Naive thymus-derived CD4-positive, alpha-beta T cell (primary cell): Measurements from ENCODE around the gene ATOH8. TPM values are rescaled to one million over a fixed set of nuclear protein-coding genes. Genes with fewer than 3 reads are reported as not detected.

Source experiments
- ATAC-seq: fragments of 150-1000 bp; cut with Tn5 transposase; 2 replicates; pipeline ENCODE4 v1.10.0; 2021; ENCODE audit warnings: mild to moderate bottlenecking, moderate library complexity
- CTCF ChIA-PET: fragments of 350-600 bp; sonication (Branson Sonifier 250); formaldehyde crosslinking; loops from one replicate; lab custom pipeline; 2021; ENCODE audit warnings: antibody characterized with exemption; lab: Charles Lee
- POLR2A ChIA-PET: fragments of 350-600 bp; sonication (Branson Sonifier 250); formaldehyde crosslinking; loops from one replicate; lab custom pipeline; 2021; ENCODE audit warnings: antibody characterized with exemption, inconsistent platforms; lab: Charles Lee
- DNase-seq, 9 donors: peaks; one replicate each; pipeline versions ENCODE4 v3.0.0 to v3.0.0-alpha.2; 2020 to 2022; ENCODE audit warnings: mixed read lengths in 1 of 9
- H3K27ac ChIP-seq: one replicate; pipeline ENCODE4 v1.7.0; 2013; ENCODE audit warnings: mild to moderate bottlenecking, low read depth, low read length, moderate library complexity
- H3K27me3 ChIP-seq, 2 donors: one replicate each; pipeline ENCODE4 v1.7.0; 2013; ENCODE audit warnings: low read length in 2 of 2, mild to moderate bottlenecking in 2 of 2, moderate library complexity in 2 of 2; ENCODE audit not compliant: control insufficient read depth in 2 of 2, insufficient read depth in 2 of 2
- H3K36me3 ChIP-seq, 3 experiments: 1 replicate in 2 of 3; 2 replicates in 1 of 3; pipeline ENCODE4 v1.7.0; 2013; ENCODE audit warnings: low read length in 3 of 3, mild to moderate bottlenecking in 3 of 3, moderate library complexity in 1 of 3; ENCODE audit not compliant: insufficient read depth in 3 of 3, control insufficient read depth in 2 of 3
- H3K4me1 ChIP-seq, 2 donors: one replicate each; pipeline ENCODE4 v1.7.0; 2013; ENCODE audit warnings: low read length in 2 of 2, mild to moderate bottlenecking in 2 of 2, moderate library complexity in 1 of 2; ENCODE audit not compliant: control insufficient read depth in 2 of 2, insufficient read depth in 2 of 2
- H3K4me3 ChIP-seq: 2 replicates; pipeline ENCODE4 v1.7.0; 2013; ENCODE audit warnings: mild to moderate bottlenecking, low read length
- H3K9me3 ChIP-seq, 3 experiments: 1 replicate in 2 of 3; 2 replicates in 1 of 3; pipeline ENCODE4 v1.7.0; 2013; ENCODE audit warnings: low read length in 3 of 3; ENCODE audit not compliant: control insufficient read depth in 2 of 3
- H3K27ac Mint-ChIP-seq, 9 donors: one replicate each; pipeline ENCODE4 v1.8.0; 2020 to 2022; ENCODE audit warnings: mixed read lengths in 9 of 9, mild to moderate bottlenecking in 8 of 9, moderate library complexity in 5 of 9, inconsistent platforms in 2 of 9
- H3K27me3 Mint-ChIP-seq, 5 donors: one replicate each; pipeline ENCODE4 v1.8.0; 2021 to 2022; ENCODE audit warnings: mixed read lengths in 5 of 5, mild to moderate bottlenecking in 1 of 5
- H3K36me3 Mint-ChIP-seq, 5 donors: one replicate each; pipeline ENCODE4 v1.8.0; 2020 to 2022; ENCODE audit warnings: mixed read lengths in 5 of 5, mild to moderate bottlenecking in 3 of 5, inconsistent platforms in 1 of 5
- H3K4me1 Mint-ChIP-seq, 7 donors: one replicate each; pipeline ENCODE4 v1.8.0; 2020 to 2022; ENCODE audit warnings: mixed read lengths in 7 of 7, mild to moderate bottlenecking in 3 of 7, inconsistent platforms in 1 of 7
- H3K4me3 Mint-ChIP-seq, 10 donors: one replicate each; pipeline ENCODE4 v1.8.0; 2020 to 2022; ENCODE audit warnings: mild to moderate bottlenecking in 10 of 10, mixed read lengths in 10 of 10, moderate library complexity in 6 of 10, inconsistent platforms in 2 of 10
- H3K9me3 Mint-ChIP-seq, 11 donors: one replicate each; pipeline ENCODE4 v1.8.0; 2020 to 2022; ENCODE audit warnings: mixed read lengths in 11 of 11, mild to moderate bottlenecking in 4 of 11, inconsistent platforms in 1 of 11, moderate library complexity in 1 of 11
- intact Hi-C, 2 donors: fragments of 100-400 bp; cut with micrococcal nuclease; formaldehyde crosslinking; loops; one replicate each; pipeline ENCODE4 v1.15.1; 2023
- polyA plus RNA-seq, 2 donors: library from polyadenylated mRNA; unstranded; fragments of 300-500 nt; fragmentation: Illumina TruSeq; gene quantifications; one replicate each; pipeline ENCODE4 v1.2.3, GENCODE V29; 2021
- total RNA-seq, 6 experiments: library from RNA in 5 of 6; stranded (reverse) in 5 of 6; gene quantifications; 1 replicate in 5 of 6; 2 replicates in 1 of 6; pipeline ENCODE4 v1.2.3 and lab custom pipeline; 2021 to 2026

Gene ATOH8
- total and polyA plus RNA-seq, 7 experiments from 2014 or later, result 0.42 to 0.73 TPM; not detected in 5

DNA sequence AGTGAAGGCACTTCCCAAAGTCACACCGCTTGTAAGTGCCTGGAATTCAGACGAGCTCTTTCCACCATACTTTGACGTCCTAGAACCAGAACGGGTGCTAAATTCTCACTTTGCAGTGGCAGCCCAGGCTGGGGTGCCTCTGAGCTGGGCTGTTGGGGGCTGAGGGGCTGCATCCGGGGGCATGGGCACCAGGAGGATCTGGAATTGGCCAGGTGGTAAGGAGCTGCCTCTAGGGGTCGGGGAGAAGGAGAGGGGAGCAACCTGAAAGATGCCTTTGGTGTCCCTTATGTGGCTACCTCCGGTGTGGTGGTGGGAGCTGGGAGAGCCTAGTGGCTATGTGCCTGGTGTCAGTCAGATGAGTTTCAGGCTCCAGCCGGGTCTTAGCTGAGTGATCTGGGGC, 7.1 kb downstream of the ATOH8 start:
- no peak overlapping the region for H3K4me3 ChIP-seq
- intact Hi-C loops, result no loop called here
- ChIA-PET CTCF (no interaction called here), POLR2A (no interaction called here)
- H3K9me3 ChIP-seq, result no peaks in the 10 kb centered on the region
- ATAC-seq (no peak), DNase-seq (no peak)
- no peaks in the 10 kb centered on the region for H3K4me1 ChIP-seq
- Mint-ChIP-seq H3K9me3 (peaks cover 0 to 2% (median 0%) of the 10 kb centered on the region in 11 donors), H3K4me3 (peak overlapping the region in 1 of 10 donors; percentile 25), H3K27me3 (peaks cover 39 to 47% (median 47%) of the 10 kb centered on the region in 5 donors), H3K4me1 (peaks cover 0 to 7% (median under 1%) of the 10 kb centered on the region in 7 donors), H3K27ac (no peak overlapping the region), H3K36me3 (no peaks in the 10 kb centered on the region)
- peaks cover 0 to 7% of the 10 kb centered on the region in 2 donors for H3K27me3 ChIP-seq
- H3K36me3 ChIP-seq, result no peaks in the 10 kb centered on the region
- H3K27ac ChIP-seq, result no peak overlapping the region

DNA sequence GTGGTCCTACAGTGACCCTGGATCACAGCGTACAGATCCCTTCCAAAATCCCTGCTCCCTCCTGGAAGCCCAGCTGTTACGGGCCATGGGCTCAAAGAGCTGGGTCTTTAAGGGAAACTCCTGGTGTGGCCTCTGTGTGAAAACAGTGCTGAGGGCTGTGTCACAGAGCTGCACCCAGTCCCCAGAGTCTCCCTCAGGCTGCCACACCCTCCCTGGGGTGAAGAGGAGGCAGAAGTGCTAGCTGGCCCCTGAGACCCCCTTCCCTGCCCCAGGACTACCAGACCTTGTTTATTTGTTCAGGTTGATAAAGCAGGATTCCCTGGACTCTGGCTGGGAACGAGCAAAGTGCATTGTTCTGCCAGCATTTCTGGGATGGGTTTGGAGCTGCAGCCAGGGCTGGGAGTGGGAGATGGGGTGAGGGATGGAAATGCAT, 7.7 kb downstream of the ATOH8 start:
- Histone ChIP-seq H3K9me3 (no peaks in the 10 kb centered on the region), H3K36me3 (no peaks in the 10 kb centered on the region), H3K27me3 (peaks cover 0 to 5% of the 10 kb centered on the region in 2 donors), H3K4me3 (no peak overlapping the region), H3K4me1 (no peaks in the 10 kb centered on the region), H3K27ac (no peak overlapping the region)
- DNase-seq, result no peak
- H3K27me3 Mint-ChIP-seq, result peaks cover 40 to 50% (median 47%) of the 10 kb centered on the region in 5 donors
- H3K4me1 Mint-ChIP-seq, result peaks cover 0 to 4% (median 0%) of the 10 kb centered on the region in 7 donors
- POLR2A ChIA-PET, result no interaction called here
- ATAC-seq, result no peak
- H3K9me3 Mint-ChIP-seq, result peaks cover 0 to 2% (median 0%) of the 10 kb centered on the region in 11 donors
- H3K4me3 Mint-ChIP-seq, result no peak overlapping the region
- intact Hi-C loops, result no loop called here
- no peaks in the 10 kb centered on the region for H3K36me3 Mint-ChIP-seq
- H3K27ac Mint-ChIP-seq, result no peak overlapping the region
- CTCF ChIA-PET, result no interaction called here

DNA sequence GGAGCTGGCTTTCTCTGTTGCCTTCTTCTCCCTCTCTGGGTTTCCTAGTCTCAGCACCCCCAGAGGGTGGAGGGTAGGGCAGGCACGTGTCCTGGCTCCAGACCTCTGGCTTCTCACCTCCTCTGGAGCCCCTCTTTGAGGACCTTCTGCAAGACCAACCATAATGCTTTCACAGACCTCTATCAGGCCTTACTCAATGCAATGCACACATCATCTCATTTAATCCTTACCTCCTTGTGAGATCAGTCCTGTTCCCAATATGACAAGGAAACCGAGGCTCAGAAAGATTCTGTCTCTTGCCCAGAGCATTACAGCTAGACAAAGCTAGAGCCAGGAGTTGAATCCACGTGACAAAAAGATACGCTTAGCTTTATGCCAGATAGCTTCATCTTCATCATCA, 8.2 kb downstream of the ATOH8 start:
- DNase-seq, result no peak
- H3K36me3 ChIP-seq, result no peaks in the 10 kb centered on the region
- Mint-ChIP-seq H3K27me3 (peaks cover 39 to 50% (median 47%) of the 10 kb centered on the region in 5 donors), H3K36me3 (no peaks in the 10 kb centered on the region), H3K4me1 (peaks cover 0 to 4% (median 0%) of the 10 kb centered on the region in 7 donors), H3K4me3 (no peak overlapping the region), H3K27ac (no peak overlapping the region), H3K9me3 (peaks cover 0 to 2% (median 0%) of the 10 kb centered on the region in 11 donors)
- ChIA-PET POLR2A (no interaction called here), CTCF (no interaction called here)
- no peaks in the 10 kb centered on the region for H3K9me3 ChIP-seq
- no peaks in the 10 kb centered on the region for H3K4me1 ChIP-seq
- H3K27ac ChIP-seq, result no peak overlapping the region
- intact Hi-C loops, result no loop called here
- ATAC-seq, result no peak
- no peak overlapping the region for H3K4me3 ChIP-seq
- H3K27me3 ChIP-seq, result peaks cover 0 to 3% of the 10 kb centered on the region in 2 donors

DNA sequence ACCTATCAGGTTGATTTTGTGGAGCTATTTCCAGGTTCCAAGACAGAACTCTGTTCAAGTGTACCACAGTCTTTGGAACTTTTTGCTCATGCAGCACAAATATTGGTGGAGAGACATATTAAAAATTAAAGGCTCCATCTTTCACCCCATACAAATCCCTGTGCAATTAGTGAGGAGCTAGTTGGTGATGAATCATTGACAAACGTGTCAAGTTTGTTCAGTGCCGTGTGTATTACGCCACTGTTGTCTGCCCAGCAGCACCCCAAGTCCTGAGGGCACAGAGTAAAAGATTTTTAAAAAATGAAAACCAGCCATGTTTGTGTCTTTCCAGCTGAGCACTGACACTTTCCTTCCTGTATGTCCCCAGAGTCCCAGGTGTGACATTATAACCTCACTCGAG, 9.3 kb downstream of the ATOH8 start:
- no peak for DNase-seq
- no peak for ATAC-seq
- H3K27ac Mint-ChIP-seq, result no peak overlapping the region
- ChIA-PET CTCF (no interaction called here), POLR2A (no interaction called here)
- peaks cover 0 to 2% (median 0%) of the 10 kb centered on the region in 11 donors for H3K9me3 Mint-ChIP-seq
- no peaks in the 10 kb centered on the region for H3K36me3 Mint-ChIP-seq
- no peaks in the 10 kb centered on the region for H3K9me3 ChIP-seq
- H3K4me3 ChIP-seq, result no peak overlapping the region
- H3K27ac ChIP-seq, result no peak overlapping the region
- no peak overlapping the region for H3K4me3 Mint-ChIP-seq
- H3K27me3 ChIP-seq, result peaks cover 0 to 3% of the 10 kb centered on the region in 2 donors
- H3K36me3 ChIP-seq, result no peaks in the 10 kb centered on the region
- intact Hi-C loops, result no loop called here
- H3K4me1 ChIP-seq, result no peaks in the 10 kb centered on the region
- peaks cover 0 to 4% (median 0%) of the 10 kb centered on the region in 7 donors for H3K4me1 Mint-ChIP-seq
- H3K27me3 Mint-ChIP-seq, result peaks cover 32 to 47% (median 39%) of the 10 kb centered on the region in 5 donors

DNA sequence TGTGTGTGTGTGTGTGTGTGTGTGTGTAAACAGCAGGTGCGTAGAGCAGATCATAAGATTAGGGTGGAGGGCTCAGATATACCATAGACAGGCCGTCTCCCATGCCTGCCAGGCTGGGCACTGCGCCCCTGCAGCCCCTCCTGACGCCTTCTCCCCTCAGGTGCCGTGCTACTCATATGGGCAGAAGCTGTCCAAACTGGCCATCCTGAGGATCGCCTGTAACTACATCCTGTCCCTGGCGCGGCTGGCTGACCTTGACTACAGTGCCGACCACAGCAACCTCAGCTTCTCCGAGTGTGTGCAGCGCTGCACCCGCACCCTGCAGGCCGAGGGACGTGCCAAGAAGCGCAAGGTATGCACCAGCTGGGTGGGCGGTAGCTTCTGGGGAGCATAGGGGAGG, 10.0 kb downstream of the ATOH8 start:
- Histone ChIP-seq H3K9me3 (no peaks in the 10 kb centered on the region), H3K4me3 (no peak overlapping the region), H3K27ac (no peak overlapping the region), H3K4me1 (no peaks in the 10 kb centered on the region), H3K27me3 (peaks cover 0 to 3% of the 10 kb centered on the region in 2 donors), H3K36me3 (no peaks in the 10 kb centered on the region)
- Mint-ChIP-seq H3K4me1 (peaks cover 0 to 4% (median 0%) of the 10 kb centered on the region in 7 donors), H3K9me3 (peaks cover 0 to 2% (median 0%) of the 10 kb centered on the region in 11 donors), H3K27me3 (peaks cover 33 to 47% (median 39%) of the 10 kb centered on the region in 5 donors), H3K36me3 (no peaks in the 10 kb centered on the region), H3K27ac (no peak overlapping the region), H3K4me3 (no peak overlapping the region)
- ChIA-PET CTCF (no interaction called here), POLR2A (interaction anchor here (0.6 kb wide), 1 partner anchor 24 kb away, joined by 5 read pairs; no protein-coding TSS in a partner anchor)
- intact Hi-C loops, result no loop called here
- DNase-seq, result no peak
- ATAC-seq, result no peak

DNA sequence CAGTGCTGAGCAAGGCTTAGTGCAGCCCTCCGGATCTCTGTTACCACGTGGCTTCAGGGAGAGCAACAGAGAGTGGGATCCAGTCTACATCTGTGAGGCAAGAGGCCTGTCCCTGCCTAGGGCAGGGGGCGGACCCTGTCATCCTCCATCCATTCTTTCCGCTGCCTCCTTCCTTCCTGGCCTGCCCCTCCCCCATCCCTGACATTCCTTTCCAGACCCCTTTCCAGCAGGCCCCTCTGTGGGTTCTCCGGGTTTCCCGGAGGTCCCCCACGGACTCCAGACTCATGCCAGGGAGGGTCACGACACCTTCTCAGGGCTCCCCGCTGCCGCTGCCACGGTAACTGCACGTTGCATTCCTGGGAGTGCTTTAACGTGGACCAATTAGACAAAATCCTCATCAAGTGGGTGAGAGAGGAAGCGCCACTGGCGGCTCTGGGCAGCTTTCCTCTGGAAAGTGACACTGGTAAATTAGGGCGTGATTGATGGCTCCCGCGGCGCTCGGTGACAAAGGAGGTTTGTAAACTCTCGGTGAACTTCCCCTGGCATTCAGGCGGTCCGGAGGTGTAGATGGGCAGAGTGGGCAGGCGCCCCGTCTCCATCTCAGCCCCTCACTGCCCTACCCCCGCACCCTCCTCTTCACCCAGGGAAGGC, 11.4 kb downstream of the ATOH8 start:
- Histone ChIP-seq H3K36me3 (no peaks in the 10 kb centered on the region), H3K4me3 (no peak overlapping the region), H3K4me1 (no peaks in the 10 kb centered on the region), H3K27ac (no peak overlapping the region), H3K27me3 (peaks cover 0 to 3% of the 10 kb centered on the region in 2 donors), H3K9me3 (no peaks in the 10 kb centered on the region)
- POLR2A ChIA-PET, result no interaction called here
- peaks cover 0 to 4% (median 0%) of the 10 kb centered on the region in 7 donors for H3K4me1 Mint-ChIP-seq
- no peak for DNase-seq
- peak; percentile 28 for ATAC-seq
- CTCF ChIA-PET, result no interaction called here
- H3K36me3 Mint-ChIP-seq, result no peaks in the 10 kb centered on the region
- H3K27ac Mint-ChIP-seq, result no peak overlapping the region
- intact Hi-C loops, result no loop called here
- no peak overlapping the region for H3K4me3 Mint-ChIP-seq
- peaks cover 0 to 2% (median 0%) of the 10 kb centered on the region in 11 donors for H3K9me3 Mint-ChIP-seq
- H3K27me3 Mint-ChIP-seq, result peaks cover 30 to 41% (median 35%) of the 10 kb centered on the region in 5 donors

DNA sequence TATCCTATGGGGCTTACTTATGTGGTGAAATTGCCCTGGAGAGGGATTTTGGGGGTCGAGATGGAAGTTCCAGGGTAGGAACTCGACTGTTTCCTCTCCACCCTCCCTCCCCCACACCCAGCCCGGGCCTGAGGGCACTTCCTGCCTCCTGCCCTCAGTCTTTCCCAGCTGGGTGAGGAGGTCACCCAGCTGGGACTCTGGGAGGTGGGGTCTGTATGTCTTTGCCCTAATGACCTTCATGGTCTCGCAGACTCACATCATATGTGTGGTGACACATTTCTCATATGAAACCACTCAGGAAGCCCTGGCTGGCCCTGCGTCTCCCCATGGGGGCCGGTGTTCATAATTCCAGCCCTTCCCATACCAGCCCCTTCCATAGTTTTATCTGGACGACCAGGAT, 12.4 kb downstream of the ATOH8 start:
- CTCF ChIA-PET, result no interaction called here

More for the DNA sequence above, 12.4 kb downstream of the ATOH8 start:
- H3K27ac ChIP-seq, result no peak overlapping the region
- DNase-seq (no peak), ATAC-seq (no peak)
- H3K4me3 ChIP-seq, result no peak overlapping the region
- H3K36me3 Mint-ChIP-seq, result no peaks in the 10 kb centered on the region
- peaks cover 31 to 47% (median 35%) of the 10 kb centered on the region in 5 donors for H3K27me3 Mint-ChIP-seq
- H3K4me1 Mint-ChIP-seq, result peaks cover 0 to 4% (median 0%) of the 10 kb centered on the region in 7 donors
- H3K27ac Mint-ChIP-seq, result no peak overlapping the region
- intact Hi-C loops, result no loop called here
- no peaks in the 10 kb centered on the region for H3K9me3 ChIP-seq
- H3K9me3 Mint-ChIP-seq, result peaks cover 0 to 2% (median 0%) of the 10 kb centered on the region in 11 donors
- H3K27me3 ChIP-seq, result peaks cover 0 to 3% of the 10 kb centered on the region in 2 donors
- H3K4me1 ChIP-seq, result no peaks in the 10 kb centered on the region
- H3K4me3 Mint-ChIP-seq, result no peak overlapping the region
- H3K36me3 ChIP-seq, result no peaks in the 10 kb centered on the region
- POLR2A ChIA-PET, result no interaction called here
